Right hindlimb (tissue), 1 donor: ENCODE results near the gene MMP25.

Source experiments
- DNase-seq: peaks from one replicate; pipeline ENCODE4 v3.0.0-alpha.2; 2018

Gene MMP25

GRCh38 chr16:3097266-3097665 lies 50.9 kb downstream of the MMP25 start:
- no peak for DNase-seq

GRCh38 chr16:3098459-3099394 lies 52.4 kb downstream of the MMP25 start, which contains the start of gene ZSCAN10:
Gene ZSCAN10 (minus strand): TSS chr16:3099294. CDS start chr16:3092937, 6,357 bp downstream.
- DNase-seq = no peak

- no peak for DNase-seq
Observed at GRCh38 chr16:3099395-3099731, 53.0 kb downstream of the MMP25 start.

GRCh38 chr16:3099732-3100499 lies 53.6 kb downstream of the MMP25 start:
- DNase-seq = peak; percentile 91

GRCh38 chr16:3101018-3101840 lies 54.9 kb downstream of the MMP25 start:
- no peak for DNase-seq

- DNase-seq = no peak
Observed at GRCh38 chr16:3101841-3102470, 55.6 kb downstream of the MMP25 start.

GRCh38 chr16:3106205-3106928 lies 60.0 kb downstream of the MMP25 start:
- peak; percentile 96 for DNase-seq
